Cerebellar nuclear complex (tissue), 1 donor: ENCODE results near the gene ADCY3.

Experiments
- DNase-seq, 2 experiments: peaks; one replicate each; lab custom pipeline; 2025; lab: John Stamatoyannopoulos, UW

The ADCY3 gene

GRCh38 chr2:24831221-24832072, 88.6 kb downstream of the ADCY3 start:
- no peak for DNase-seq

GRCh38 chr2:24830786-24831185, 89.3 kb downstream of the ADCY3 start:
- DNase-seq, result no peak

- DNase-seq, result no peak
Observed at GRCh38 chr2:24830351-24830750, 89.7 kb downstream of the ADCY3 start.

- DNase-seq, result no peak
Observed at GRCh38 chr2:24828238-24828996, 91.6 kb downstream of the ADCY3 start.

- DNase-seq, result peak; percentile 55 to 78
Observed at GRCh38 chr2:24827321-24828237, 92.5 kb downstream of the ADCY3 start.

- no peak for DNase-seq
Observed at GRCh38 chr2:24826773-24827145, 93.3 kb downstream of the ADCY3 start.

GRCh38 chr2:24825883-24826772, 93.9 kb downstream of the ADCY3 start:
- DNase-seq, result no peak

- DNase-seq, result no peak
Observed at GRCh38 chr2:24824966-24825882, 94.8 kb downstream of the ADCY3 start.

- no peak for DNase-seq
Observed at GRCh38 chr2:24824071-24824588, 95.9 kb downstream of the ADCY3 start.

GRCh38 chr2:24822049-24822706, 97.9 kb downstream of the ADCY3 start:
- no peak for DNase-seq

GRCh38 chr2:24821433-24821891, 98.6 kb downstream of the ADCY3 start:
- no peak for DNase-seq

- no peak for DNase-seq
Observed at GRCh38 chr2:24820598-24821432, 99.2 kb downstream of the ADCY3 start.

GRCh38 chr2:24820175-24820513, 99.9 kb downstream of the ADCY3 start:
- DNase-seq, result no peak

- DNase-seq, result no peak
Observed at GRCh38 chr2:24819442-24820174, 100.4 kb downstream of the ADCY3 start.

GRCh38 chr2:24818721-24819167, 101.3 kb downstream of the ADCY3 start:
- DNase-seq, result no peak

- no peak for DNase-seq
Observed at GRCh38 chr2:24816884-24817283, 103.2 kb downstream of the ADCY3 start.

GRCh38 chr2:24816404-24816803, 103.6 kb downstream of the ADCY3 start:
- DNase-seq, result no peak

- DNase-seq, result no peak
Observed at GRCh38 chr2:24815171-24815570, 104.9 kb downstream of the ADCY3 start.
